ENCODE measurements around the gene GPC6. TPM values are rescaled to one million over a fixed set of nuclear protein-coding genes. Genes with fewer than 3 reads are reported as not detected.

The GPC6 gene
- total RNA-seq, 2 donors from 2014 or later = 3.4 to 5.3 TPM

DNA sequence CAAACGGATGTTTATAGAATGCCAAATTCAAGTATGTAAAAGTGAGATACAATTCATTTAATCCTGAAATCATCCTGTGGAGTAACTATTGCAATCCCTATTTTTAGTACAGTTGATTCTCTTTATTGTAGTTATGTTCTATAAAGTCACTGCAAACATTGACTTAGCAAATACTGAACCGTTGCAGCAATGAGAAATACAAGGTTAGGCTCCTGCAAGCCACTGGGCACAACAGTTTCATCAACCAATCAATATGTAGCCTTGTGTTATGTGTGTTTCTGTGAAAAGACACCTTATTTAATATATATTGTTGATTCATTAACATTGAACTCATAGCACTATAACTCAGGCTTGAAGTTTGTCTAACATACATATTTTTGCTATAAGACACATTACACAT lies 1078.4 kb downstream of the GPC6 start:
- Histone ChIP-seq H3K36me3 (no peaks in the 10 kb centered on the region), H3K9me3 (no peaks in the 10 kb centered on the region), H3K27me3 (replicated peaks; ENCODE audit: insufficient read depth) (no peaks in the 10 kb centered on the region), H3K27ac (no peak overlapping the region), H3K4me1 (replicated peaks) (no peaks in the 10 kb centered on the region), H3K4me3 (no peak overlapping the region)
- DNase-seq (ENCODE audit: low spot score) = no peak
- TF ChIP-seq POLR2AphosphoS5 (IDR thresholded peaks at IDR 0.05) = no peak
- TF ChIP-seq CTCF (IDR thresholded peaks at IDR 0.05) = no peak
- no peak for TF ChIP-seq POLR2A (IDR thresholded peaks at IDR 0.05)
- WGBS = 37% methylated on average over 2 of the region's 2 CpGs
- intact Hi-C loops (cut with DNase I) = no loop called here

- TF ChIP-seq CTCF (IDR thresholded peaks at IDR 0.05) = no peak
- TF ChIP-seq POLR2AphosphoS5 (IDR thresholded peaks at IDR 0.05) = no peak
- TF ChIP-seq POLR2A (IDR thresholded peaks at IDR 0.05) = no peak
- Histone ChIP-seq H3K27ac (no peak overlapping the region), H3K4me1 (replicated peaks) (no peaks in the 10 kb centered on the region), H3K27me3 (replicated peaks; ENCODE audit: insufficient read depth) (no peaks in the 10 kb centered on the region), H3K9me3 (no peaks in the 10 kb centered on the region), H3K36me3 (no peaks in the 10 kb centered on the region), H3K4me3 (no peak overlapping the region)
- WGBS = 53% methylated on average over 1 of the region's 1 CpG
- no peak for DNase-seq (ENCODE audit: low spot score)
- intact Hi-C loops (cut with DNase I) = no loop called here
Measured at GRCh38 chr13:94305463-94305862, 1078.9 kb downstream of the GPC6 start.

GRCh38 chr13:94305934-94306333 lies 1079.3 kb downstream of the GPC6 start:
- Histone ChIP-seq H3K27ac (no peak overlapping the region), H3K4me3 (no peak overlapping the region), H3K36me3 (no peaks in the 10 kb centered on the region), H3K9me3 (no peaks in the 10 kb centered on the region), H3K27me3 (replicated peaks; ENCODE audit: insufficient read depth) (no peaks in the 10 kb centered on the region), H3K4me1 (replicated peaks) (no peaks in the 10 kb centered on the region)
- intact Hi-C loops (cut with DNase I) = no loop called here
- TF ChIP-seq CTCF (IDR thresholded peaks at IDR 0.05) = no peak
- TF ChIP-seq POLR2AphosphoS5 (IDR thresholded peaks at IDR 0.05) = no peak
- no peak for TF ChIP-seq POLR2A (IDR thresholded peaks at IDR 0.05)
- WGBS = 93% methylated on average over 4 of the region's 4 CpGs
- DNase-seq (ENCODE audit: low spot score) = no peak

DNA sequence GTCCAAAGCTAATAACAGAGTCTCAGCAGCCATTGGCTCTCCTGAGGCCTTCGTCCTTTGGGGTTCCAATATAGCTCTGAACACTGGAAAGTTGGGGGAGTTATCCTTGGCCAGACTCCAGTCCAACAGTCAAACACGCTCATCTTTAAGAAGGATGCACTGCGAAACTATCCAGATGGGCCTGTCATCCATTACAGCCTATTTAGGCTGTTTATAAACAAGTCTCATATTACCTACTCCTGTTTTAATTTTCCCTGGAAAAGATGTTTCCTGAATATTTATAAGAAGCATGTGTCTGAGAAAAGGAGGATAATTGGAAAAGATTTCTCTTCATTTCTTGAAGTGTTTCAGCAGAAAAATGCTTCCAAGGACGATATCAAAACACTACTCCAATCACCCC lies 1082.2 kb downstream of the GPC6 start:
- H3K36me3 ChIP-seq = no peaks in the 10 kb centered on the region
- no peak for TF ChIP-seq CTCF (IDR thresholded peaks at IDR 0.05)
- no peak for TF ChIP-seq POLR2AphosphoS5 (IDR thresholded peaks at IDR 0.05)
- TF ChIP-seq POLR2A (IDR thresholded peaks at IDR 0.05) = no peak
- no peak overlapping the region for H3K4me3 ChIP-seq
- H3K9me3 ChIP-seq = no peaks in the 10 kb centered on the region
- DNase-seq (ENCODE audit: low spot score) = no peak
- 86% methylated on average over 4 of the region's 4 CpGs for WGBS
- no peak overlapping the region for H3K27ac ChIP-seq
- no peaks in the 10 kb centered on the region for H3K4me1 ChIP-seq (replicated peaks)
- no peaks in the 10 kb centered on the region for H3K27me3 ChIP-seq (replicated peaks; ENCODE audit: insufficient read depth)
- intact Hi-C loops (cut with DNase I) = no loop called here

- 89% methylated on average over 3 of the region's 3 CpGs for WGBS
- intact Hi-C loops (cut with DNase I) = no loop called here
- H3K36me3 ChIP-seq = no peaks in the 10 kb centered on the region
- H3K4me1 ChIP-seq (replicated peaks) = no peaks in the 10 kb centered on the region
- H3K27me3 ChIP-seq (replicated peaks; ENCODE audit: insufficient read depth) = no peaks in the 10 kb centered on the region
- no peak for TF ChIP-seq CTCF (IDR thresholded peaks at IDR 0.05)
- no peak for TF ChIP-seq POLR2A (IDR thresholded peaks at IDR 0.05)
- TF ChIP-seq POLR2AphosphoS5 (IDR thresholded peaks at IDR 0.05) = no peak
- no peak overlapping the region for H3K27ac ChIP-seq
- H3K9me3 ChIP-seq = no peaks in the 10 kb centered on the region
- H3K4me3 ChIP-seq = no peak overlapping the region
- DNase-seq (ENCODE audit: low spot score) = no peak
Measured at GRCh38 chr13:94309576-94309975, 1083.0 kb downstream of the GPC6 start.
